ENCODE results near the gene MCRS1.
"Not testable (repeated sequence)": the region's sequence is repeated elsewhere in the genome, so short reads cannot be mapped to it uniquely, and the experiment has no call there.

MCRS1 gene

DNA sequence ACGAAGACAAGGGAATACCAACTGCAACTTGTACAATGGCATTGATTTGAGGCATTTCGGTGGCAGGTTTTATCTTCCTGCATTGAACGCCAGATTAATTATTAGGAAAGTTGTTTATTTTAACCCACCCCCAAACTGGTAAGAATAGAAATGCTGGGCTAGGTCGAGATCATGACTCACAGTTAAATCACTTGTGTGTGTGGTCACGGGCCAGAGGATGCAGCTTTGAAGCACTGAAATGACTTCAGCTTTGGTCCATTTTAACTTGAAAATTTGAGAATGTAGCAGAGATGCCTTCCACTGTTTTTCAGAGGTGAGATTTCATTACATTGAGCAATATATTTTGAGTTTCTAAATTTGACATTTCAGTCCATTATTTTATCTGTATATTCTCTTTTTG lies 52.7 kb downstream of the MCRS1 start:
- DNase-seq (ENCODE audit: low spot score): no peak

GRCh38 chr12:49512546-49512945 lies 55.4 kb downstream of the MCRS1 start:
- no peak for DNase-seq (ENCODE audit: low spot score)

- no peak for DNase-seq (ENCODE audit: low spot score)
Observed at GRCh38 chr12:49511410-49511809, 56.5 kb downstream of the MCRS1 start.

GRCh38 chr12:49509681-49510080 lies 58.3 kb downstream of the MCRS1 start:
- not testable (repeated sequence) for DNase-seq (ENCODE audit: low spot score)
